HG02623 (cell line): ENCODE data around the gene CHST2.
"Not testable (repeated sequence)": the region's sequence is repeated elsewhere in the genome, so short reads cannot be mapped to it uniquely, and the experiment has no call there.

ENCODE experiments used
- ATAC-seq: cut with Tn5 transposase; IDR thresholded peaks from one replicate; pipeline ENCODE4 v1.9.1; 2021; ENCODE audit warnings: moderate library complexity; ENCODE audit not compliant: unreplicated experiment

Gene CHST2

GRCh38 chr3:143119009-143119914 lies at the start of gene CHST2:
Gene CHST2, plus strand, starts transcription at chr3:143119771. Its CDS starts 1,046 bp downstream, at chr3:143120817.
- ATAC-seq, result peak; percentile 73

GRCh38 chr3:143070977-143071551 lies 48.5 kb upstream of the CHST2 start:
- ATAC-seq, result no peak

GRCh38 chr3:143071776-143072175 lies 47.8 kb upstream of the CHST2 start:
- ATAC-seq, result no peak

- ATAC-seq, result not testable (repeated sequence)
Observed at GRCh38 chr3:143072298-143073020, 47.1 kb upstream of the CHST2 start.

- not testable (repeated sequence) for ATAC-seq
Observed at GRCh38 chr3:143073541-143073940, 46.0 kb upstream of the CHST2 start.

GRCh38 chr3:143073983-143074382 lies 45.6 kb upstream of the CHST2 start:
- not testable (repeated sequence) for ATAC-seq

GRCh38 chr3:143078883-143079282 lies 40.7 kb upstream of the CHST2 start:
- no peak for ATAC-seq

- no peak for ATAC-seq
Observed at GRCh38 chr3:143080196-143080595, 39.4 kb upstream of the CHST2 start.

GRCh38 chr3:143081365-143081764 lies 38.2 kb upstream of the CHST2 start:
- ATAC-seq, result no peak

- ATAC-seq, result peak; percentile 81
Observed at GRCh38 chr3:143081844-143082778, 37.5 kb upstream of the CHST2 start.

- ATAC-seq, result no peak
Observed at GRCh38 chr3:143083781-143084180, 35.8 kb upstream of the CHST2 start.

- peak; percentile 34 for ATAC-seq
Observed at GRCh38 chr3:143084856-143085731, 34.5 kb upstream of the CHST2 start.

GRCh38 chr3:143088835-143089234 lies 30.7 kb upstream of the CHST2 start:
- no peak for ATAC-seq

GRCh38 chr3:143089965-143090364 lies 29.6 kb upstream of the CHST2 start:
- ATAC-seq, result no peak

- no peak for ATAC-seq
Observed at GRCh38 chr3:143090486-143090885, 29.1 kb upstream of the CHST2 start.

GRCh38 chr3:143090976-143091837 lies 28.4 kb upstream of the CHST2 start:
- ATAC-seq, result no peak

- ATAC-seq, result no peak
Observed at GRCh38 chr3:143092191-143092590, 27.4 kb upstream of the CHST2 start.

- ATAC-seq, result no peak
Observed at GRCh38 chr3:143095813-143096212, 23.8 kb upstream of the CHST2 start.
